T-helper 2 cell treated with Interferon-gamma antibody and Interleukin-4, amounts not matched to agents 100 ng/mL and 5 ng/mL, for 36 hours (primary cell): ENCODE data around the gene NPY5R. TPM values are rescaled to one million over a fixed set of nuclear protein-coding genes. Genes with fewer than 3 reads are reported as not detected.

Experiments
- intact Hi-C: fragments of 100-400 bp; cut with micrococcal nuclease; formaldehyde crosslinking; loops from one replicate; pipeline ENCODE4 v1.15.1; 2023
- total RNA-seq: library from RNA; stranded (reverse); gene quantifications from 2 replicates; pipeline ENCODE4 v1.2.3, GENCODE V29; 2022

NPY5R gene
- total RNA-seq, 1 donor from 2014 or later = not detected

GRCh38 chr4:163384434-163384833 is 40.7 kb downstream of the NPY5R start:
- intact Hi-C loops = no loop called here

DNA sequence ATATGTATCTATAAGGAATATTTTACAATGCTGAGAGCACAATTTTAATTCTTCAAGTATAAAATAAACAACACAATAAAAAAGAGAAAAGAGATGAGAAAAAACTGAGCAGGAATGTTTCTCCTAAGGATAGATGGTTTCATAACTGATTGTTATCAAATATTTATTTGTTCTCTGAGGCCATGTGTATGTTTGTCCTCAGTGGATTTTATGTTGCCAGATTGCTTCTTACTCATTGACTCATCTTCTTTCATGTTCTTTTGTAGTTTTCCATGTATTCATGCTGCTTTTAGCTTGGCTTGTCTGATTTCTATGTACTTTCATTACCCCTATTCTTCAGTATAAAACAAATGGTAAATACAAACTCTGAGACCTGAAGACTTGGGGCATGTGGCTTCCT is 41.2 kb downstream of the NPY5R start:
- intact Hi-C loops = no loop called here

GRCh38 chr4:163385466-163385865 is 41.8 kb downstream of the NPY5R start:
- intact Hi-C loops = no loop called here

- intact Hi-C loops = no loop called here
These were observed 48.1 kb downstream of the NPY5R start for GRCh38 chr4:163391756-163392155.

- intact Hi-C loops = no loop called here
These were observed 48.6 kb downstream of the NPY5R start for GRCh38 chr4:163392328-163392727.

GRCh38 chr4:163393471-163393870 is 49.8 kb downstream of the NPY5R start:
- intact Hi-C loops = no loop called here

DNA sequence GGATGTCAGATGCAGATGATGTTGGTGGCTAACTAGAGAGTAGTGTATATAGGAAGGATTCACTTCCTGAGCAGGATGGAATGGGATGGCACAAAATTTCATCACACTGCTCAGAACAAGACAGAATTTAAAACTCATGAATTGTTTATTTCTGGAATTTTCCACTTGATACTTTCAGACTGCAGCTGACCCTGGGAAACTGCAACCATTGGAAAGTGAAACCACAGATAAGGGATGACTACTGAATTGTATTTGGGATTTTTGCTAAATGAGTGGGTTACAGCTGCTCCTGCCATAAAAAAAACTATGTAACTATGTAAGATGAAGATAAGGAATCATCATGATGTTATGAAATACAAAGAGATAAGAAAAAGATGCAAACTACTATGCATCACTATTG is 51.4 kb downstream of the NPY5R start:
- intact Hi-C loops = no loop called here

GRCh38 chr4:163395758-163396157 is 52.1 kb downstream of the NPY5R start:
- intact Hi-C loops = no loop called here

DNA sequence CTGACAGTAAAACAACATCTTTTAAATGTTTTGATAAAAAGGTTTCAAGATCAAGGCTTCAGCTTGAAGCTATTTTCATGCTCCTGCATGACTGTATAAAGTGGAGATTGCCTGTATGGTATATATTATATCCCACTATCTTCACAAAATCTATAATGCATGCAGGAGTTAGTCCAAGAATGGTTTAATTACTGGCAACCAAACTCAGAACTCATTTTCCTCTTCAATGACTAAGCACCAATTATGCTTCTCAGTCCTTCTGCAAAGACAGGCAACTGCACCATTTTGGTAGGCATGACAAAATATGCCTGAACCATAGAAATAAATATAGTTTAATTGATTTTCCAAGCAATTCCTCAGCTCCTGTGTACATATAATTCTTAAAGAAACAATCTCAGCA is 54.5 kb downstream of the NPY5R start:
- intact Hi-C loops = no loop called here

DNA sequence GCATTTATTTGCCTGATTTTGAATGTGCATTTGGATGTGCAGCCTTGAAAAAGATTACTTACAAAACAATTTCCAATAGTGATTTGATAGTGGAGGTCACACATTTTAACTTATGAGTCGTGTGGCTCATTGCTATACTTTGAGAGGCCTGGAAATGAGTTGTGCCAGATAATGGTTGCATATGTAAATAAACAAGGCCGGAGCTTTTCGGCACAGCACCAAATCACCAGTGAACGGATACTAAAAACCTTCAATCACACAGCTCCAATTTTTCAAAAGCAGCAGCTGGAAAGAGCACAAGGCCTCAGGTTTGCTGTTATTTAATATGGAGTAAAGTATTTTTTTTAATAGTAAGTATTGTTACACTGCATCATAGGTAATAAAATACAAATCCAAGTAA is 57.2 kb downstream of the NPY5R start:
- intact Hi-C loops = no loop called here

Other genes with a start within 250 kb of the NPY5R start
- 15.2 and 18.7 TPM in 2 replicates for gene NAF1, start 177.0 kb upstream of the NPY5R start, total RNA-seq
- not detected in 2 replicates for gene NPY1R, start 11.3 kb upstream of the NPY5R start, total RNA-seq
- not detected in 2 replicates for gene TKTL2, start 129.9 kb downstream of the NPY5R start, total RNA-seq
- gene TMA16, start 150.8 kb downstream of the NPY5R start, total RNA-seq = 44.4 and 49.9 TPM in 2 replicates